IMR-90 (cell line): Measurements from ENCODE around the gene UPK1B. TPM values are rescaled to one million over a fixed set of nuclear protein-coding genes. Genes with fewer than 3 reads are reported as not detected.
"Not testable (repeated sequence)": the region's sequence is repeated elsewhere in the genome, so short reads cannot be mapped to it uniquely, and the experiment has no call there.

ENCODE experiments used
- ATAC-seq: fragments of 200-7000 bp; cut with Tn5 transposase; 2 replicates; pipeline ENCODE4 v1.9.1; 2020; ENCODE audit warnings: low read depth, mild to moderate bottlenecking, moderate library complexity
- BruUV-seq: library from RNA; stranded (reverse); fragments of 400-500 nt; replicated peaks from 2 replicates; lab custom pipeline; 2021; lab: Mats Ljungman, UMichigan
- CTCF ChIA-PET: fragments of 300-600 bp; formaldehyde crosslinking; extraction: SDS; loops from one replicate; lab custom pipeline; 2021; ENCODE audit warnings: antibody characterized with exemption; lab: Yijun Ruan, JAX
- POLR2A ChIA-PET: fragments of 300-600 bp; sonication (Branson Sonifier 250); formaldehyde crosslinking; loops from one replicate; lab custom pipeline; 2022; ENCODE audit warnings: antibody characterized with exemption; ENCODE audit not compliant: unreplicated experiment; lab: Charles Lee
- DNase-seq: peaks from one replicate; pipeline ENCODE4 v3.0.0; 2013
- H2AFZ ChIP-seq: replicated peaks from 2 replicates; pipeline ENCODE3; 2013; ENCODE audit warnings: low read length, mild to moderate bottlenecking; ENCODE audit not compliant: poor library complexity
- H2AK5ac ChIP-seq: 2 replicates; pipeline ENCODE4 v1.6.1; 2013; ENCODE audit warnings: low read depth, low read length, inconsistent platforms
- H2AK9ac ChIP-seq: replicated peaks from 2 replicates; pipeline ENCODE3; 2013; ENCODE audit warnings: mild to moderate bottlenecking, low read depth, low read length, moderate library complexity; ENCODE audit not compliant: poor library complexity
- H2BK120ac ChIP-seq: 2 replicates; pipeline ENCODE4 v1.6.1; 2013; ENCODE audit warnings: low read depth, low read length, inconsistent platforms
- H2BK15ac ChIP-seq: 3 replicates; pipeline ENCODE4 v1.6.1; 2013; ENCODE audit warnings: low read depth, low read length, inconsistent platforms
- H2BK20ac ChIP-seq: 2 replicates; pipeline ENCODE4 v1.6.1; 2013; ENCODE audit warnings: low read depth, mild to moderate bottlenecking, inconsistent platforms, low read length, moderate library complexity
- H2BK5ac ChIP-seq: 2 replicates; pipeline ENCODE4 v1.6.1; 2013; ENCODE audit warnings: mild to moderate bottlenecking, low read depth, low read length, inconsistent platforms; ENCODE audit not compliant: poor library complexity, severe bottlenecking
- H3K14ac ChIP-seq: replicated peaks from 2 replicates; pipeline ENCODE4 v1.6.1; 2013; ENCODE audit warnings: low read depth, low read length, inconsistent platforms
- H3K18ac ChIP-seq: 2 replicates; pipeline ENCODE4 v1.6.1; 2013; ENCODE audit warnings: low read depth, low read length, control low read depth
- H3K23ac ChIP-seq: 2 replicates; pipeline ENCODE4 v1.6.1; 2013; ENCODE audit warnings: low read depth, low read length, inconsistent platforms
- H3K27ac ChIP-seq: 2 replicates; pipeline ENCODE4 v1.5.1; 2013; ENCODE audit warnings: mild to moderate bottlenecking, control low read depth, low read length; ENCODE audit not compliant: insufficient read depth
- H3K27me3 ChIP-seq: 2 replicates; pipeline ENCODE4 v1.6.1; 2013; ENCODE audit warnings: low read length; ENCODE audit not compliant: control insufficient read depth, insufficient read depth
- H3K36me3 ChIP-seq: 2 replicates; pipeline ENCODE4 v1.6.1; 2013; ENCODE audit warnings: low read length, mixed read lengths; ENCODE audit not compliant: control insufficient read depth, insufficient read depth
- H3K4ac ChIP-seq: 2 replicates; pipeline ENCODE4 v1.6.1; 2013; ENCODE audit warnings: low read depth, low read length, inconsistent platforms
- H3K4me1 ChIP-seq: 2 replicates; pipeline ENCODE4 v1.6.1; 2013; ENCODE audit warnings: low read length, mixed read lengths; ENCODE audit not compliant: control insufficient read depth, insufficient read depth
- H3K4me2 ChIP-seq: 2 replicates; pipeline ENCODE4 v1.6.1; 2013; ENCODE audit warnings: low read depth, mild to moderate bottlenecking, control low read depth, low read length, moderate library complexity
- H3K4me3 ChIP-seq: 2 replicates; pipeline ENCODE4 v1.5.1; 2013; ENCODE audit warnings: low read depth, mild to moderate bottlenecking, control low read depth, low read length, moderate library complexity; ENCODE audit not compliant: insufficient read depth
- H3K56ac ChIP-seq: 2 replicates; pipeline ENCODE4 v1.6.1; 2013; ENCODE audit warnings: low read length, inconsistent platforms; ENCODE audit not compliant: insufficient read depth; ENCODE audit errors: extremely low read depth
- H3K79me1 ChIP-seq, 2 experiments: 2 replicates each; pipeline ENCODE4 v1.6.1; 2013; ENCODE audit warnings: low read length in 2 of 2, inconsistent platforms in 1 of 2, low read depth in 1 of 2
- H3K9ac ChIP-seq: 2 replicates; pipeline ENCODE4 v1.6.1; 2013; ENCODE audit warnings: low read depth, low read length, control low read depth
- H3K9me1 ChIP-seq: 2 replicates; pipeline ENCODE4 v1.6.1; 2013; ENCODE audit warnings: low read length, inconsistent platforms; ENCODE audit not compliant: insufficient read depth
- H3K9me3 ChIP-seq: 2 replicates; pipeline ENCODE4 v1.6.1; 2013; ENCODE audit warnings: low read length; ENCODE audit not compliant: control insufficient read depth, insufficient read depth
- H4K20me1 ChIP-seq: 2 replicates; pipeline ENCODE4 v1.6.1; 2013; ENCODE audit warnings: low read length, inconsistent platforms; ENCODE audit not compliant: insufficient read depth
- H4K5ac ChIP-seq: 2 replicates; pipeline ENCODE4 v1.6.1; 2013; ENCODE audit warnings: mild to moderate bottlenecking, low read depth, low read length, control low read depth
- H4K8ac ChIP-seq, 2 experiments: 2 replicates each; pipeline ENCODE4 v1.6.1; 2013; ENCODE audit warnings: low read depth in 2 of 2, low read length in 2 of 2, control low read depth in 1 of 2, inconsistent platforms in 1 of 2
- H4K91ac ChIP-seq: 2 replicates; pipeline ENCODE4 v1.6.1; 2013; ENCODE audit warnings: low read depth, low read length, inconsistent platforms; ENCODE audit not compliant: insufficient read depth
- CHD1 ChIP-seq: IDR thresholded peaks from 2 replicates; pipeline ENCODE4 v1.6.1; 2012; ENCODE audit warnings: low read depth, low read length, improper control_type of control experiment
- FOS ChIP-seq: fragments of 150-350 bp; IDR thresholded peaks from 2 replicates; pipeline ENCODE4 v1.6.1; 2016; ENCODE audit warnings: low read depth, low read length
- RCOR1 ChIP-seq: IDR thresholded peaks from 2 replicates; pipeline ENCODE4 v1.6.1; 2012; ENCODE audit warnings: mild to moderate bottlenecking, low read length, improper control_type of control experiment; ENCODE audit not compliant: insufficient replicate concordance
- WGBS, 2 experiments: methylation state at CpG; one replicate each; pipeline versions ENCODE4 v1.1.5 to v1.1.7; 2013; ENCODE audit warnings: missing lambda C conversion rate in 2 of 2; ENCODE audit not compliant: insufficient read length in 1 of 2; ENCODE audit errors: extremely low coverage in 2 of 2; 5-methylcytosine and 5-hydroxymethylcytosine counted together
- dilution Hi-C: fragments of 300-500 bp; cut with HindIII; formaldehyde crosslinking; loops from one replicate; pipeline ENCODE4 v1.14.3; 2018; ENCODE audit warnings: low sequenced_read_pairs; ENCODE audit not compliant: unreplicated experiment
- in situ Hi-C: fragments of 300-500 bp; cut with MboI; formaldehyde crosslinking; loops from 3 replicates; pipeline ENCODE4 v1.14.3; 2019; ENCODE audit warnings: low sequenced_read_pairs, inconsistent platforms, mixed read lengths
- intact Hi-C: fragments of 100-400 bp; cut with micrococcal nuclease; formaldehyde crosslinking; loops from 2 replicates; pipeline ENCODE4 v1.10.0; 2022
- polyA plus RNA-seq, 3 experiments: library from polyadenylated mRNA; depleted of rRNA; stranded (reverse); fragments of >200 nt; gene quantifications; 2 replicates each; pipeline ENCODE4 v1.2.3, GENCODE V29; 2012; ENCODE audit warnings: low replicate concordance in 1 of 3
- total RNA-seq: library from RNA; depleted of rRNA; stranded (reverse); fragments of >200 nt; gene quantifications from 2 replicates; pipeline ENCODE4 v1.2.3, GENCODE V29; 2012

The UPK1B gene
- total and polyA plus RNA-seq, 2 of the 4 experiments (the other 2 are of a cell fraction) = 0.36 to 0.55 TPM

- Histone ChIP-seq H3K14ac (no peak overlapping the region), H3K23ac (no peak overlapping the region), H3K9ac (no peak overlapping the region), H2AK9ac (no peak overlapping the region), H2BK20ac (no peak overlapping the region), H3K4me3 (no peak overlapping the region), H4K8ac (0 out of 4 replicates have a peak overlapping the region, but pooled peaks of 1 of the 2 experiments have one; percentile 18), H3K56ac (no peak overlapping the region), H2BK120ac (no peak overlapping the region), H3K79me1 (no peaks in the 10 kb centered on the region), H4K20me1 (no peaks in the 10 kb centered on the region), H3K4ac (no peak overlapping the region), H4K91ac (no peak overlapping the region; the same call in 1 of the 2 replicates), H3K4me1 (peaks cover 4% of the 10 kb centered on the region; the same call in 1 of the 2 replicates), H3K27ac (no peak overlapping the region), H2AK5ac (0 out of 2 replicates have a peak overlapping the region, but pooled peaks have one; percentile 13), H2BK15ac (no peak overlapping the region), H2AFZ (no peak overlapping the region), H3K9me3 (peaks cover 4% of the 10 kb centered on the region), H3K18ac (peak overlapping the region; percentile 85; the same call in 1 of the 2 replicates), H3K27me3 (no peaks in the 10 kb centered on the region), H3K36me3 (no peaks in the 10 kb centered on the region), H2BK5ac (peak overlapping the region; percentile 18), H3K4me2 (peak overlapping the region; percentile 51; the same call in 1 of the 2 replicates), H3K9me1 (no peaks in the 10 kb centered on the region), H4K5ac (peak overlapping the region; percentile 90; the same call in 1 of the 2 replicates)
- no peak for TF ChIP-seq CHD1
- no peak for TF ChIP-seq FOS
- TF ChIP-seq RCOR1 = no peak
- DNase-seq (peak; percentile 25), ATAC-seq (0 out of 2 replicates have a peak, but pooled peaks have one; percentile 49)
- intact Hi-C loops = no loop called here
- in situ Hi-C loops = no loop called here
- no CpG with 5 or more reads among the region's 2 CpGs for WGBS, 2 experiments
- BruUV-seq = no TSS peak
- ChIA-PET POLR2A (no interaction called here), CTCF (interaction anchor here (1.0 kb wide), 1 partner anchor 80 kb away, joined by 4 read pairs; the partner anchor contains the start of gene B4GALT4)
- dilution Hi-C loops = no loop called here
Measured at GRCh38 chr3:119161240-119161639, 12.2 kb upstream of the UPK1B start.

GRCh38 chr3:119164745-119165144, 8.7 kb upstream of the UPK1B start:
- H3K79me1 ChIP-seq, ATAC-seq, intact Hi-C loops, H2BK15ac ChIP-seq, H2AK9ac ChIP-seq, H3K4me3 ChIP-seq, H3K23ac ChIP-seq, H4K91ac ChIP-seq, DNase-seq, H2BK5ac ChIP-seq, H2AFZ ChIP-seq, H2BK20ac ChIP-seq, H4K8ac ChIP-seq, BruUV-seq, H3K9me1 ChIP-seq, dilution Hi-C loops, H4K5ac ChIP-seq, CTCF ChIA-PET, H3K9me3 ChIP-seq, H3K14ac ChIP-seq, H3K4ac ChIP-seq, H3K18ac ChIP-seq, H2AK5ac ChIP-seq, H3K36me3 ChIP-seq, H3K4me1 ChIP-seq, H3K4me2 ChIP-seq, H3K27me3 ChIP-seq, H3K9ac ChIP-seq, H3K27ac ChIP-seq, in situ Hi-C loops, H3K56ac ChIP-seq, POLR2A ChIA-PET, H2BK120ac ChIP-seq, H4K20me1 ChIP-seq: not testable (repeated sequence)
- WGBS, 2 experiments = no CpG with 5 or more reads among the region's 9 CpGs
